22Rv1 (cell line): ENCODE data around the gene VPS50.
"Not testable (repeated sequence)": the region's sequence is repeated elsewhere in the genome, so short reads cannot be mapped to it uniquely, and the experiment has no call there.

ENCODE experiments used
- H3K27ac ChIP-seq: fragments of 450-650 bp; 2 replicates; pipeline ENCODE4 v1.5.1; 2017
- ZFX ChIP-seq: fragments of 450-650 bp; IDR thresholded peaks from 2 replicates; pipeline ENCODE4 v1.6.1; 2017; ENCODE audit warnings: antibody characterized with exemption, borderline replicate concordance
- TF ChIP-seq, protein P1 (sequence below): fragments of 450-650 bp; IDR thresholded peaks from 2 replicates; pipeline ENCODE4 v1.5.1; 2017; ENCODE audit warnings: mild to moderate bottlenecking

The VPS50 gene

DNA sequence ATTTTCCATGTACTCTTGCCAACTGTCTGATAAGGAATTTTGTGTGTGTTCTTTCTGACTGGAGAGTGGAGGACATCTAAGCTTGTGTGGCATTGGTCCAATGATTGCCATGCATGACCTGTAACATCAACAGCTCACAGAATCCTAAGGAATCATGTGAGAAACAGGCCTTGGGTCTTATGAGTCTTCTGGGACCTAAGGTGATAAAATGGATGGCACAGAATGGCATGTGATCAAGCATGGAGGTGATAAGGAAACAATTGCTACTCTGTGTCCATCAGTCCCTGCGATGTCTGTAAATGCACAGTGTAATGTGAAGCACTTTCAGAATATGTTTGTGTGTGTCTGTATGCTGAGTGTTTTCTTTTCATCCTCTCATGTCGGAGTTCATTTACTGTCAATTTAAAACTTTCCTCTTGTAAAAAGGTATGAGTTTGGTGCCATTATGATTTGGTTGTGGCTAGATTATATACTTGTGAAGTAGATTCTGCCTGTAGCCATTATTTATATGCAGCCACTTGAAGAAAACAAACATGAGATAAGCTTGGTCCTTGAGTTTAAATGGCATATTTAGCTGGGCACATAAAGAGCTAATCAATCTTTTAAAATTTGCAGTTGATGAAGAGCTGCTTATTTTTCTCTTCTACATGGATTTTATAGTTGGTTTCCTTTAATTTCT, 127.5 kb downstream of the VPS50 start:
- TF ChIP-seq ZFX: no peak
- TF ChIP-seq, protein P1, sequence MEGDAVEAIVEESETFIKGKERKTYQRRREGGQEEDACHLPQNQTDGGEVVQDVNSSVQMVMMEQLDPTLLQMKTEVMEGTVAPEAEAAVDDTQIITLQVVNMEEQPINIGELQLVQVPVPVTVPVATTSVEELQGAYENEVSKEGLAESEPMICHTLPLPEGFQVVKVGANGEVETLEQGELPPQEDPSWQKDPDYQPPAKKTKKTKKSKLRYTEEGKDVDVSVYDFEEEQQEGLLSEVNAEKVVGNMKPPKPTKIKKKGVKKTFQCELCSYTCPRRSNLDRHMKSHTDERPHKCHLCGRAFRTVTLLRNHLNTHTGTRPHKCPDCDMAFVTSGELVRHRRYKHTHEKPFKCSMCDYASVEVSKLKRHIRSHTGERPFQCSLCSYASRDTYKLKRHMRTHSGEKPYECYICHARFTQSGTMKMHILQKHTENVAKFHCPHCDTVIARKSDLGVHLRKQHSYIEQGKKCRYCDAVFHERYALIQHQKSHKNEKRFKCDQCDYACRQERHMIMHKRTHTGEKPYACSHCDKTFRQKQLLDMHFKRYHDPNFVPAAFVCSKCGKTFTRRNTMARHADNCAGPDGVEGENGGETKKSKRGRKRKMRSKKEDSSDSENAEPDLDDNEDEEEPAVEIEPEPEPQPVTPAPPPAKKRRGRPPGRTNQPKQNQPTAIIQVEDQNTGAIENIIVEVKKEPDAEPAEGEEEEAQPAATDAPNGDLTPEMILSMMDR: no peak
- no peak overlapping the region for H3K27ac ChIP-seq

DNA sequence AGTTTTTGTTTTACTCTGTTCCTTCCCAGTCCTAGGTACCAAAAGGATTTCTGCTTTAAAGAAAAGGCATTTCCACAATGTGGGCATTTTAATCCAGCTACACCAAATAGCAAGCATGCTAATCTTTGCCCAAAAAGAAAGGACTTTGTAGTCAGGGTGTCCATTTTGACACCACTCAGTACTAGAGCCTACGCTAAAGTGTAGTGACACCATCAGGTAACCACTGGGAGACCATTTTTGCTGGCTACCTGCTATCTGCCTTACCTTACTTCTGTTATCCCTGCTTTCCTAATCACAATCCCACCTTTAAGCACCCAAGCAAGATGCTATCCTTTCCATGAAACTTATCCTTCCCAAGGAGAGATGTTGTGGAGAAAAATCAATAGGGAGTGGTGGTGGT, 129.7 kb downstream of the VPS50 start:
- TF ChIP-seq, protein P1: no peak
- no peak for TF ChIP-seq ZFX
- H3K27ac ChIP-seq: no peak overlapping the region

DNA sequence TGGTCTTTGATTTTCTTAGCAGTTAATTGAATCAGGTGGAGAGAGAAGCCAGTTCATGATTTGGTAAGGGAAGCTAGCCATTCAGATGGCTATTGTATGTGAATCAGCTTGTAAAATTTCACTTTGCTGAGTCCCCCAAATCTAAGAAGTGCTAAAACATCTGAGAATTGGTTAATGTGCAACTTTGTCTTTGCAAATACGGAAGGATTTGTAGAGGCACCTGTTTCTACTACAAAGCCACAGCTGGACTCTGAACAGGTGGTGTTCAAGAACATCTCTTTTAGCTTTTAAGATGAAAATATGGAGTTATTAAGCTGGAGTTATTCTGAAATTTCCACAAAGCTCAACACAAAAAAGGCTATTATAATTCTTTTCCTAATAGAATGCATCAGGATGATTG, 132.6 kb downstream of the VPS50 start:
- no peak for TF ChIP-seq ZFX
- TF ChIP-seq, protein P1: no peak
- no peak overlapping the region for H3K27ac ChIP-seq

DNA sequence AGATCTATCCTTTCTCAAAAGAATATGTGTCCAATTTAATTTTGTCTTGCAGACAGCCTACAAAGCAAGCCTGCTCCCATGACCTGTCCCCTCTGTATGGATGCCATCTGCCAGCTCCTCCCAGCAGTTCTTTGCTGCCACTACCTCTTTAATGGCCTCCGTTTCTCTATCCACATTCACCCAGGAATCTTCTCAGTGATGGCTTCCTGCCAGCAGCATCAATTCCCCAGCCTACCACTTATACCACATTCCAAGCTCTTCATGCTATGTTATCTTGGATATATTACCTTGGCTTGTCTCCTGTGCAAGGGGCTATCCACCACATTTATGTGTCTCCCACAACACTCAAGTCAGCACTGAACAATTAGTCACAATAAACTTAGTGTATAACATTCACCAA, 133.2 kb downstream of the VPS50 start:
- TF ChIP-seq ZFX: no peak
- TF ChIP-seq, protein P1: no peak
- no peak overlapping the region for H3K27ac ChIP-seq

DNA sequence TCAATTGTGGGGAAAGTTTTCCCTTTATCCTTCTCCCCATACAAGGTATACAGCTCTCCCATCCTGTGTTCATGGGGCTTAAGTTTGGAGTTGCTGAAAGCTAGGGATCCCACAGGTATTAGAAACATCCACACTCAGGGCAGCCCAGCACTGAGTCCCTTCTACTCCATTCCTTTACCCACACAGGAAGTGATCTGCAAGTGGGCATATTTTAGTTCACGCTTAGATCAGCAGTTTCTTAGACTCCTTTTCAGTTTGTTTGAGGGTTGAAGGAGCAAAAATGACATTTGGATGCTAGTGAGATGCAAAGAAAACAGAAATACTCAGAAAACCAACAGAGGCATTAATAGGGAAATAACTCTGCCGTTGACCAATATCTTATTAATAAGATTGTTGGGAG, 134.7 kb downstream of the VPS50 start:
- TF ChIP-seq, protein P1: no peak
- TF ChIP-seq ZFX: no peak
- no peak overlapping the region for H3K27ac ChIP-seq

DNA sequence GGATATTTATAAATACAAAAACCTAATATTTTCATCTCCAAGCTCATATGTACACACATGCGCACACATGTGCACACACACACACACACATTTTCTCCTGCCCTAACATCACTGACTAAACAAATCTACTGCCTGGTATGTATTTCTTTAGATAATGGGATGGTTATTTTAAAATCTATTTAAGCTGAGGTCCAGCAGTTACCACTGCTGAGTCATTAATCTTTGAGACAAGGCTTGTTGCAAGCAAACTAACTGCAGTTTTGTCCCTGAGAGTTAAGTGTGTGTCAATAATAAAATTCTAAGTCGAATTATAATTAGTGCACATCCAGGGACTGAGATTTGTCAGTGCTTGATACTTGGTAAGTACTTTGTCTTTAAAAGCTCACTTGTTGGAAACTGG, 135.1 kb downstream of the VPS50 start:
- no peak overlapping the region for H3K27ac ChIP-seq
- TF ChIP-seq ZFX: no peak
- TF ChIP-seq, protein P1: no peak

DNA sequence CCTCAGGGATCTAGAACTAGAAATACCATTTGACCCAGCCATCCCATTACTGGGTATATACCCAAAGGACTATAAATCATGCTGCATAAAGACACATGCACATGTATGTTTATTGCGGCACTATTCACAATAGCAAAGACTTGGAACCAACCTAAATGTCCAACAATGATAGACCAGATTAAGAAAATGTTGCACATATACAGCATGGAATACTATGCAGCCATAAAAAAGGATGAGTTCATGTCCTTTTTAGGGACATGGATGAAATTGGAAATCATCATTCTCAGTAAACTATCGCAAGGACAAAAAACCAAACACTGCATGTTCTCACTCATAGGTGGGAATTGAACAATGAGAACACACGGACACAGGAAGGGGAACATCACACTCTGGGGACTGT, 138.8 kb downstream of the VPS50 start:
- H3K27ac ChIP-seq: not testable (repeated sequence)

DNA sequence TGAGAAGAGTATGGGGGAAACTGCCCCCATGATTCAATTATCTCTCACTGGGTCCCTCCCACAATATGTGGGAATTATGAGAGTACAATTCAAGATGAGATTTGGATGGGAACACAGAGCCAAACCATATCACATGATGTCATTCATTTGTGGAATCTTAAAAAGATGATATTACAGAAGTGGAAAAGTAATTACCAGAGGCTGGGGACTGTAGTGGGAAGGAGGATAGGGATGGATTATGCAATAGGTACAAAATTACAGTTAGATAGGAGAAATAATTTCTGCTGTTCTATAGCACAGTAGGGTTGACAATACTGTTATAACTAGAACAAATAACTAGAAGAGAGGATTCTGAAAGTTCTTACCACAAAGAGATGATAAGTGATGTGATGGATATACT, 141.4 kb downstream of the VPS50 start:
- no peak overlapping the region for H3K27ac ChIP-seq
- TF ChIP-seq, protein P1: no peak
- no peak for TF ChIP-seq ZFX
